Measurements from ENCODE around the gene CFAP53.
"Not testable (repeated sequence)": the region's sequence is repeated elsewhere in the genome, so short reads cannot be mapped to it uniquely, and the experiment has no call there.

CFAP53 gene

DNA sequence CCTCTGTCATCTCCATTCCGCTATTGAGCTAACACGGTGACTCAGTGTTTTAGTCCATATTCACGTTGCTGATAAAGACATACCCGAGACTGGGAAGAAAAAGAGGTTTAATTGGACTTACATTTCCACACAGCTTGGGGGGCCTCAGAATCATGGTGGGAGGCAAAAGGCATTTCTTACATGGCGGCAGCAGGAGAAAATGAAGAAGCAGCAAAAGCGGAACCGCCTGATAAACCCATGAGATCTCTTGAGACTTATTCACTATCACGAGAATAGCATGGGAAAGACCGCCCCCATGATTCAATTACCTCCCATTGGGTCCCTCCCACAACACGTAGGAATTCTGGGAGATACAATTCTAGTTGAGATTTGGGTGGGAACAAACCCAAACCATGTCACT lies 43.8 kb upstream of the CFAP53 start:
- no peak for DNase-seq (ENCODE audit: low read depth)
- no peak overlapping the region for H3K4me3 ChIP-seq (ENCODE audit: low read length)
- TF ChIP-seq, protein P1, sequence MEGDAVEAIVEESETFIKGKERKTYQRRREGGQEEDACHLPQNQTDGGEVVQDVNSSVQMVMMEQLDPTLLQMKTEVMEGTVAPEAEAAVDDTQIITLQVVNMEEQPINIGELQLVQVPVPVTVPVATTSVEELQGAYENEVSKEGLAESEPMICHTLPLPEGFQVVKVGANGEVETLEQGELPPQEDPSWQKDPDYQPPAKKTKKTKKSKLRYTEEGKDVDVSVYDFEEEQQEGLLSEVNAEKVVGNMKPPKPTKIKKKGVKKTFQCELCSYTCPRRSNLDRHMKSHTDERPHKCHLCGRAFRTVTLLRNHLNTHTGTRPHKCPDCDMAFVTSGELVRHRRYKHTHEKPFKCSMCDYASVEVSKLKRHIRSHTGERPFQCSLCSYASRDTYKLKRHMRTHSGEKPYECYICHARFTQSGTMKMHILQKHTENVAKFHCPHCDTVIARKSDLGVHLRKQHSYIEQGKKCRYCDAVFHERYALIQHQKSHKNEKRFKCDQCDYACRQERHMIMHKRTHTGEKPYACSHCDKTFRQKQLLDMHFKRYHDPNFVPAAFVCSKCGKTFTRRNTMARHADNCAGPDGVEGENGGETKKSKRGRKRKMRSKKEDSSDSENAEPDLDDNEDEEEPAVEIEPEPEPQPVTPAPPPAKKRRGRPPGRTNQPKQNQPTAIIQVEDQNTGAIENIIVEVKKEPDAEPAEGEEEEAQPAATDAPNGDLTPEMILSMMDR (conservative IDR thresholded peaks at IDR 0.05; ENCODE audit: low read depth, low read length): no peak

DNA sequence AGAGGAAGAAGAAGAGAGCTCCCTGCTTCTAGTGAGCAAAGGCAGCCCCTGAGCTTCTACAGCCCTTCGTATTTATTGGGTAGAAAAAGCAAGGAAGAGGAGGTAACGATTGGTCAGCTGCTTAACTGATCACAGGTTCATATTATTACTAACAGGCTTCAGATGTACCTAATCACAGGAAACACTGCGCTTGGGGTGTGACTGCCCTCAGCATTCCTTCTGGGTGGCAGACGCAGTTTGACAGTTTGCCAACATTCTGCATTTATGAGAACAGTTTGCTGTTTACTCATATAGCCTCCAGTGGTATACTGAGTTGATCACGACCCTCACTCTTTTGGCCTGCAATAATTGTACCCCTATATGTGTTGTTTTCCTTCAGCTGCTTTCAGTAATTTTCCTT lies 42.6 kb upstream of the CFAP53 start:
- not testable (repeated sequence) for H3K4me3 ChIP-seq (ENCODE audit: low read length); DNase-seq (ENCODE audit: low read depth)

GRCh38 chr18:50307738-50308470 lies 41.6 kb upstream of the CFAP53 start:
- peak overlapping the region; percentile 65 for H3K4me3 ChIP-seq (ENCODE audit: low read length)
- DNase-seq (ENCODE audit: low read depth): peak; percentile 57
- TF ChIP-seq, protein P1 (conservative IDR thresholded peaks at IDR 0.05; ENCODE audit: low read depth, low read length): no peak

- H3K4me3 ChIP-seq (ENCODE audit: low read length): peak overlapping the region; percentile 65
- TF ChIP-seq, protein P1 (conservative IDR thresholded peaks at IDR 0.05; ENCODE audit: low read depth, low read length): no peak
- no peak for DNase-seq (ENCODE audit: low read depth)
These were observed 41.1 kb upstream of the CFAP53 start for GRCh38 chr18:50307400-50307737.

DNA sequence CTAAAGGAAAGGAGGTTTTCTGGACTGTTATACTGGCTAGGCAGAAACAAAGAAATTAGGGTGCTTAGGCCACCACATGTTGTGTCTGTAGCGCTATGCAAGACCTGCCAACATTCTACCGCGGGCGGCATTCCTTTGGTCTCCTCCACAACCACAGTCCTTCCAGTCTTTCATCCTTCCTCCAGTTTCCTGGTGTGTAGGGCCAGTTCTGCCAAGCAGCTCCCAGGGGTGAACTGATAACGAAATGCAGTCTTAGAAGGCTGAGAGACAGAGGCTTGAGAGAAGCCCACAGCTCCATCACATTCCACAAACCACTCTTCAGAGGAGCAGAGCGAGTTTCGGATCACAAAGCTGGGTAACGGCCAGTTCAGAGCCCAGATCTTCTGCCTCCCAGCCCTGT lies 40.6 kb upstream of the CFAP53 start:
- DNase-seq (ENCODE audit: low read depth): no peak
- TF ChIP-seq, protein P1 (conservative IDR thresholded peaks at IDR 0.05; ENCODE audit: low read depth, low read length): no peak
- H3K4me3 ChIP-seq (ENCODE audit: low read length): no peak overlapping the region

DNA sequence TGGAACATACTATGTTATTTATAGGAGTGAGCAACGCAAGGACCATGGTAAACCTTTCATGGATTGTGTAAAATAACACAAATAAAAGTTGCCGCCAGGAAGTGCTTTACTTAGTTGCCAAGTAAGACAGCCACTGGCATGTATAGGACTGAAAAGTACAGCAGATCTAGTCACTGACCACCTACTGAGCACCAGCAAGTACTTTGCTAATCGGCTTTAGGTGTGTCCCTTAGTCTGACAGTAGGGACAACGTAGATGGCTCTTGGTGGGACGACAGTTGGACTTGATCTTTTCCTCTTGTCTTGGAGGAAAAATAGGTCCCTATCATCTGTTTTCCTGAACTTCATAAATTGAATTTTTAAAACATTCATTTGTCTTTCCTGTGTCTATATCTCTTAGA lies 34.8 kb upstream of the CFAP53 start:
- TF ChIP-seq, protein P1 (conservative IDR thresholded peaks at IDR 0.05; ENCODE audit: low read depth, low read length): no peak
- H3K4me3 ChIP-seq (ENCODE audit: low read length): no peak overlapping the region
- DNase-seq (ENCODE audit: low read depth): no peak

- no peak overlapping the region for H3K4me3 ChIP-seq (ENCODE audit: low read length)
- TF ChIP-seq, protein P1 (conservative IDR thresholded peaks at IDR 0.05; ENCODE audit: low read depth, low read length): no peak
- DNase-seq (ENCODE audit: low read depth): no peak
These were observed 33.5 kb upstream of the CFAP53 start for GRCh38 chr18:50299626-50300388.

Measured in retinal pigment epithelial cell (primary cell).